Measurements from ENCODE around the gene OR8A1. TPM values are rescaled to one million over a fixed set of nuclear protein-coding genes. Genes with fewer than 3 reads are reported as not detected.

Gene OR8A1
- total RNA-seq, 1 experiment from 2014 or later: not detected

GRCh38 chr11:124597626-124598025 lies 27.8 kb downstream of the OR8A1 start:
- Histone ChIP-seq H4K5ac (ENCODE audit: insufficient read length, low read depth, low read length) (no peak overlapping the region), H3K4ac (ENCODE audit: low read depth, low read length) (no peak overlapping the region), H3K56ac (ENCODE audit: insufficient read length, low read depth, low read length) (no peak overlapping the region), H4K20me1 (ENCODE audit: control insufficient read depth, insufficient read depth, insufficient read length) (no peaks in the 10 kb centered on the region), H2BK12ac (ENCODE audit: insufficient read length, low read depth, low read length) (no peak overlapping the region), H3K9me3 (ENCODE audit: control insufficient read depth, low read depth, low read length) (no peaks in the 10 kb centered on the region), H3K18ac (ENCODE audit: insufficient read length, low read depth, low read length) (no peak overlapping the region), H3K79me2 (ENCODE audit: insufficient read depth, low read length) (no peaks in the 10 kb centered on the region), H3K14ac (ENCODE audit: insufficient read depth, low read length) (no peak overlapping the region), H4K8ac (replicated peaks; ENCODE audit: insufficient read length, low read depth, low read length) (no peak overlapping the region), H2AK5ac (ENCODE audit: insufficient read length, low read length) (no peak overlapping the region), H3K4me1 (ENCODE audit: insufficient read depth, low read length) (peaks cover 4% of the 10 kb centered on the region; the same call in 1 of the 2 replicates), H2BK5ac (ENCODE audit: insufficient read length, low read length) (no peak overlapping the region), H3K4me2 (ENCODE audit: insufficient read depth, insufficient read length, low read length) (no peak overlapping the region), H3K27me3 (ENCODE audit: insufficient read depth, low read length) (no peaks in the 10 kb centered on the region), H3K79me1 (ENCODE audit: insufficient read depth, low read depth, low read length, poor library complexity, severe bottlenecking) (no peaks in the 10 kb centered on the region), H3T11ph (ENCODE audit: low read length) (no peak overlapping the region), H2BK20ac (ENCODE audit: low read depth, low read length, poor library complexity, severe bottlenecking) (no peak overlapping the region), H2BK120ac (ENCODE audit: low read depth, low read length, poor library complexity, severe bottlenecking) (no peak overlapping the region), H3K23ac (ENCODE audit: insufficient read length, low read depth, low read length) (no peak overlapping the region), H2BK15ac (ENCODE audit: low read depth, low read length) (no peak overlapping the region), H3K23me2 (ENCODE audit: insufficient read length, low read depth, low read length, poor library complexity, severe bottlenecking) (no peaks in the 10 kb centered on the region), H4K91ac (ENCODE audit: insufficient read length, low read depth, low read length) (no peak overlapping the region), H3K9ac (ENCODE audit: extremely low read depth, insufficient read length, low read length) (no peak overlapping the region), H2AFZ (ENCODE audit: low read length) (no peak overlapping the region), H3K27ac (ENCODE audit: insufficient read length, low read depth, low read length) (no peak overlapping the region)
- no peak for DNase-seq
- Mint-ChIP-seq H3K36me3 (ENCODE audit: insufficient read depth in 1 of 3, low read depth in 3 of 3) (no peaks in the 10 kb centered on the region), H3K4me3 (no peak overlapping the region), H3K27me3 (ENCODE audit: low read depth) (peaks cover 7% of the 10 kb centered on the region), H3K27ac (no peak overlapping the region), H3K4me1 (peaks cover 9 to 10% of the 10 kb centered on the region in 2 experiments), H3K9me3 (no peaks in the 10 kb centered on the region)
- TF ChIP-seq CTCF (conservative IDR thresholded peaks at IDR 0.05): no peak

Data from H9 (cell line).